WTC11 (cell line): ENCODE data around the gene DMGDH. TPM values are rescaled to one million over a fixed set of nuclear protein-coding genes. Genes with fewer than 3 reads are reported as not detected.

Experiments used
- ATAC-seq: fragments of 200-7000 bp; cut with Tn5 transposase; 2 replicates; pipeline ENCODE4 v1.10.0; 2021; ENCODE audit warnings: mild to moderate bottlenecking, moderate library complexity
- CTCF ChIA-PET: fragments of 300-600 bp; sonication (Branson Sonifier 250); formaldehyde crosslinking; loops from one replicate; lab custom pipeline; 2021; ENCODE audit warnings: antibody characterized with exemption; lab: Charles Lee
- POLR2A ChIA-PET: fragments of 350-600 bp; sonication (Branson Sonifier 250); formaldehyde crosslinking; loops from one replicate; lab custom pipeline; 2021; ENCODE audit warnings: antibody characterized with exemption; lab: Charles Lee
- DNase-seq: peaks from one replicate; pipeline ENCODE4 v3.0.0; 2021; ENCODE audit warnings: low spot score
- H3K27ac Mint-ChIP-seq: 2 replicates; pipeline ENCODE4 v1.8.0; 2021; ENCODE audit warnings: mixed read lengths
- H3K27me3 Mint-ChIP-seq: 2 replicates; pipeline ENCODE4 v1.8.0; 2021; ENCODE audit warnings: low read depth, mild to moderate bottlenecking, moderate library complexity, mixed read lengths
- H3K36me3 Mint-ChIP-seq: 2 replicates; pipeline ENCODE4 v1.8.0; 2021; ENCODE audit warnings: mixed read lengths
- H3K4me1 Mint-ChIP-seq: 2 replicates; pipeline ENCODE4 v1.8.0; 2022; ENCODE audit warnings: mixed read lengths
- H3K4me3 Mint-ChIP-seq: 2 replicates; pipeline ENCODE4 v1.8.0; 2021; ENCODE audit warnings: mild to moderate bottlenecking, moderate library complexity, mixed read lengths
- H3K9me3 Mint-ChIP-seq: 2 replicates; pipeline ENCODE4 v1.8.0; 2021; ENCODE audit warnings: mixed read lengths
- AFF4 ChIP-seq: sonication (generic); formaldehyde crosslinking; IDR thresholded peaks from 2 replicates; pipeline ENCODE4 v1.8.1; 2023; ENCODE audit warnings: mild to moderate bottlenecking, missing genetic modification reagents, borderline replicate concordance
- ATF6 ChIP-seq: sonication (generic); formaldehyde crosslinking; IDR thresholded peaks from 2 replicates; pipeline ENCODE4 v1.8.1; 2023; ENCODE audit warnings: mild to moderate bottlenecking, missing genetic modification reagents
- E2F1 ChIP-seq: sonication (generic); formaldehyde crosslinking; IDR thresholded peaks from 2 replicates; pipeline ENCODE4 v1.8.0; 2022; ENCODE audit warnings: mild to moderate bottlenecking, missing genetic modification reagents
- ETV6 ChIP-seq: sonication (generic); formaldehyde crosslinking; IDR thresholded peaks from 2 replicates; pipeline ENCODE4 v1.8.1; 2022; ENCODE audit warnings: mild to moderate bottlenecking, missing genetic modification reagents
- IRF1 ChIP-seq: sonication (generic); formaldehyde crosslinking; IDR thresholded peaks from 2 replicates; pipeline ENCODE4 v1.8.0; 2023; ENCODE audit warnings: missing genetic modification reagents
- MAX ChIP-seq: sonication (generic); formaldehyde crosslinking; IDR thresholded peaks from 2 replicates; pipeline ENCODE4 v1.8.0; 2022; ENCODE audit warnings: mild to moderate bottlenecking, missing genetic modification reagents
- NFATC4 ChIP-seq: fragments of 250-450 bp; sonication (Bioruptor Pico); IDR thresholded peaks from 2 replicates; pipeline ENCODE4 v1.9.0; 2021; ENCODE audit warnings: mild to moderate bottlenecking
- PRDM15 ChIP-seq: sonication (generic); formaldehyde crosslinking; IDR thresholded peaks from 2 replicates; pipeline ENCODE4 v1.8.0; 2022; ENCODE audit warnings: missing genetic modification reagents
- PRRX2 ChIP-seq: fragments of 250-450 bp; sonication (Bioruptor Pico); IDR thresholded peaks from 2 replicates; pipeline ENCODE4 v1.8.0; 2021; ENCODE audit warnings: mild to moderate bottlenecking
- SP1 ChIP-seq: sonication (generic); formaldehyde crosslinking; conservative IDR thresholded peaks from 2 replicates; pipeline ENCODE4 v1.8.1; 2022; ENCODE audit warnings: missing genetic modification reagents
- STAT6 ChIP-seq: sonication (generic); formaldehyde crosslinking; conservative IDR thresholded peaks from 2 replicates; pipeline ENCODE4 v1.8.1; 2023; ENCODE audit warnings: mild to moderate bottlenecking, low read depth, missing genetic modification reagents, moderate library complexity
- ZMAT4 ChIP-seq: fragments of 250-450 bp; sonication (Bioruptor Pico); IDR thresholded peaks from 2 replicates; pipeline ENCODE4 v1.9.0; 2021; ENCODE audit warnings: mild to moderate bottlenecking
- ZNF317 ChIP-seq: sonication (generic); formaldehyde crosslinking; IDR thresholded peaks from 2 replicates; pipeline ENCODE4 v1.8.1; 2023; ENCODE audit warnings: low read depth, mild to moderate bottlenecking, moderate library complexity, missing genetic modification reagents, borderline replicate concordance
- total RNA-seq: library from RNA; stranded (reverse); gene quantifications from 3 replicates; pipeline ENCODE4 v1.2.3, GENCODE V29; 2021

The DMGDH gene
- total RNA-seq, 1 experiment from 2014 or later, result 0.35 TPM

GRCh38 chr5:79056847-79057246, 12.6 kb downstream of the DMGDH start (continued):
- TF ChIP-seq AFF4 (CRISPR knock-in tag) (no peak), MAX (CRISPR knock-in tag) (no peak)

- ChIA-PET POLR2A (interaction anchor here (0.7 kb wide), 1 partner anchor 48 kb away, joined by 4 read pairs; no protein-coding TSS in a partner anchor), CTCF (interaction anchor here (1.3 kb wide), 1 partner anchor 30 kb away, joined by 5 read pairs; no protein-coding TSS in a partner anchor)
- DNase-seq (no peak), ATAC-seq (no peak)
- Mint-ChIP-seq H3K36me3 (no peaks in the 10 kb centered on the region), H3K4me3 (no peak overlapping the region), H3K9me3 (no peaks in the 10 kb centered on the region; the same call in 1 of the 2 replicates), H3K4me1 (peaks cover 3% of the 10 kb centered on the region)
- TF ChIP-seq SP1, result no peak
- TF ChIP-seq PRDM15 (CRISPR knock-in tag), result no peak
- no peak for TF ChIP-seq PRRX2 (CRISPR knock-in tag)
- TF ChIP-seq IRF1 (CRISPR knock-in tag), result no peak
- TF ChIP-seq MAX (CRISPR knock-in tag), result no peak
- no peak for TF ChIP-seq E2F1 (CRISPR knock-in tag)
- TF ChIP-seq ZNF317, result no peak
- no peak for TF ChIP-seq ETV6 (CRISPR knock-in tag)
- TF ChIP-seq, all 79 proteins: peak for 0
- no peaks in the 10 kb centered on the region for H3K27me3 Mint-ChIP-seq
- no peak overlapping the region for H3K27ac Mint-ChIP-seq
These were observed 14.5 kb downstream of the DMGDH start for GRCh38 chr5:79055017-79055416.

GRCh38 chr5:79053321-79053720, 16.2 kb downstream of the DMGDH start:
- CTCF ChIA-PET, result interaction anchor here (1.0 kb wide), 1 partner anchor 29 kb away, joined by 3 read pairs; no protein-coding TSS in a partner anchor
- H3K36me3 Mint-ChIP-seq, result no peaks in the 10 kb centered on the region
- H3K4me3 Mint-ChIP-seq, result no peak overlapping the region
- peaks cover 3% of the 10 kb centered on the region for H3K4me1 Mint-ChIP-seq
- ATAC-seq, result no peak
- no peak for DNase-seq
- no peaks in the 10 kb centered on the region; the same call in 1 of the 2 replicates for H3K9me3 Mint-ChIP-seq
- POLR2A ChIA-PET, result no interaction called here
- no peak overlapping the region for H3K27ac Mint-ChIP-seq
- H3K27me3 Mint-ChIP-seq, result no peaks in the 10 kb centered on the region
- no peak for TF ChIP-seq STAT6 (CRISPR knock-in tag)
- TF ChIP-seq NFATC4, result no peak
- TF ChIP-seq ZMAT4 (CRISPR knock-in tag), result no peak
- TF ChIP-seq ATF6 (CRISPR knock-in tag), result no peak
